NT2/D1 (cell line): ENCODE measurements around the gene ELOVL7.

Experiments used
- DNase-seq: peaks from one replicate; pipeline ENCODE4 v3.0.0-alpha.2; 2011; ENCODE audit warnings: low read depth, low spot score
- H3K27me3 ChIP-seq: 2 replicates; pipeline ENCODE4 v1.6.0; 2011; ENCODE audit warnings: mild to moderate bottlenecking; ENCODE audit not compliant: insufficient read length, insufficient read depth
- H3K36me3 ChIP-seq: 2 replicates; pipeline ENCODE4 v1.6.1; 2011; ENCODE audit warnings: mild to moderate bottlenecking, low read length, mixed read lengths; ENCODE audit not compliant: insufficient read depth, insufficient read length
- H3K4me1 ChIP-seq: 2 replicates; pipeline ENCODE4 v1.5.1; 2011; ENCODE audit not compliant: insufficient read depth, insufficient read length
- H3K4me3 ChIP-seq: 2 replicates; pipeline ENCODE4 v1.5.1; 2011; ENCODE audit warnings: low read depth; ENCODE audit not compliant: insufficient read length
- H3K9ac ChIP-seq: 2 replicates; pipeline ENCODE4 v1.6.0; 2011; ENCODE audit warnings: low read depth; ENCODE audit not compliant: insufficient read length
- H3K9me3 ChIP-seq: 2 replicates; pipeline ENCODE4 v1.5.1; 2011; ENCODE audit warnings: mild to moderate bottlenecking, low read length; ENCODE audit not compliant: insufficient read depth
- SUZ12 ChIP-seq: IDR thresholded peaks from 2 replicates; pipeline ENCODE4 v1.6.1; 2011; ENCODE audit not compliant: insufficient read length, insufficient read depth; ENCODE audit errors: extremely low read depth
- YY1 ChIP-seq: IDR thresholded peaks from 2 replicates; pipeline ENCODE4 v1.6.1; 2011; ENCODE audit not compliant: insufficient read length, insufficient read depth
- ZNF274 ChIP-seq: IDR thresholded peaks from 2 replicates; pipeline ENCODE4 v1.6.1; 2011; ENCODE audit warnings: mild to moderate bottlenecking, low read depth, low read length

ELOVL7 gene

GRCh38 chr5:60846298-60846697, 2.2 kb upstream of the ELOVL7 start:
- TF ChIP-seq ZNF274, result no peak
- TF ChIP-seq YY1, result no peak
- TF ChIP-seq SUZ12, result no peak
- Histone ChIP-seq H3K27me3 (peaks cover 27% of the 10 kb centered on the region), H3K36me3 (no peaks in the 10 kb centered on the region), H3K4me1 (no peaks in the 10 kb centered on the region), H3K4me3 (no peak overlapping the region), H3K9ac (no peak overlapping the region), H3K9me3 (no peaks in the 10 kb centered on the region)
- DNase-seq, result no peak

DNA sequence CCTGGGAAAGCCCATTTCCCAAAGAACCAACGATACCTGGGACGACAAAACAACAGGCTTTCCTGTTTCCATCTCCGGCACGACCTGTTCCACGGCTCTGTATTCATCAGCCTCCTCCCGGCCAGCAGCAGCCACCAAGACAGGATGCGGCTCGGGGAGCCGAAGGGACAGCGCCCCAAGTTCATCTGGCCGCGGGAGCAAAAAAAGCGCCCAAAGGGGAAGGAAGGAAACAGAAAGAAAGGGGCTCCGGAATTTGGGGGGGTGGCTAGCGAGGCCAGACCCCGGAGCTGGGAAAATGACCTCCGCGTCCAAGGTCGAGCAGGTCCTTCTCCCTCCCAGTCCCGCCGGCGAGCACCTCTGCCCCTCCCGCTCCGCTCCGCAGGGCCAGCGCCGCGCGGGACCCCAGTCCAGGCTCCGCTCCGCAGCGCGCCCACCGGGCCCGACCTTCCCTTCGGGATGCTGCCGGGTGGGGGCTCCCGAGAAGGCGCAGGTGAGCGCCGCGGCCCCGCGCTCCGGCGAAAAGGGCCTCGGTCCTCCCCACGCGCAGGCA, 608 bp downstream of the ELOVL7 start:
- H3K9me3 ChIP-seq, result no peaks in the 10 kb centered on the region
- H3K36me3 ChIP-seq, result no peaks in the 10 kb centered on the region
- H3K9ac ChIP-seq, result peak overlapping the region; percentile 72
- no peak for TF ChIP-seq SUZ12
- no peak for DNase-seq
- H3K4me3 ChIP-seq, result peak overlapping the region; percentile 73
- peaks cover 28% of the 10 kb centered on the region for H3K27me3 ChIP-seq
- H3K4me1 ChIP-seq, result no peaks in the 10 kb centered on the region

DNA sequence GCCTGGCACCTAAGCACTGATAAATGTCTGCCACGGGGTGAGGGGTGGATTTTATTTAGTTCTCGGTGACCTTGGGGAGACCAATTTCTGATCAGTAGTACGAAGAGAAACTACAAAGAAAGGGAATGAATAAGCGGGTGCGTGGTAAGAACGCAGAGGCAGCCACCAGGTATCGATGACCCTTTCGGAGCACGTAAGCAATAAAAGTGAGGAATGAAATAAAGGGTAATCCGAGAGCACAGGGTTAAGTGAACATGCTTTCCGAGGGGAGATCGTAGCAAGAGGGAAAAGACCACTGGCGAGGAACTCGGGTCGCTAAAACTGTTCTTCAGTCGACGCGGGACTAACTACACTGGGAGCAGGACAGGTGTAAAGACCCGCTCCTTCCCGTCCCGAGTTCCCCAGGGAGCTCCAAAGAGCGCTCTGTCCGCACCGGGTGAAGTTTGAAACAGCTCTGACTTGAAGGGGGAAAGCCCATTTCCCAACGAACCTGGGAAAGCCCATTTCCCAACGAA, 1.1 kb downstream of the ELOVL7 start:
- TF ChIP-seq SUZ12, result no peak
- TF ChIP-seq YY1, result no peak
- no peak for TF ChIP-seq ZNF274
- no peaks in the 10 kb centered on the region for H3K4me1 ChIP-seq
- peak overlapping the region; percentile 73 for H3K4me3 ChIP-seq
- H3K9me3 ChIP-seq, result no peaks in the 10 kb centered on the region
- H3K36me3 ChIP-seq, result no peaks in the 10 kb centered on the region
- no peak for DNase-seq
- H3K9ac ChIP-seq, result no peak overlapping the region
- H3K27me3 ChIP-seq, result peaks cover 28% of the 10 kb centered on the region

DNA sequence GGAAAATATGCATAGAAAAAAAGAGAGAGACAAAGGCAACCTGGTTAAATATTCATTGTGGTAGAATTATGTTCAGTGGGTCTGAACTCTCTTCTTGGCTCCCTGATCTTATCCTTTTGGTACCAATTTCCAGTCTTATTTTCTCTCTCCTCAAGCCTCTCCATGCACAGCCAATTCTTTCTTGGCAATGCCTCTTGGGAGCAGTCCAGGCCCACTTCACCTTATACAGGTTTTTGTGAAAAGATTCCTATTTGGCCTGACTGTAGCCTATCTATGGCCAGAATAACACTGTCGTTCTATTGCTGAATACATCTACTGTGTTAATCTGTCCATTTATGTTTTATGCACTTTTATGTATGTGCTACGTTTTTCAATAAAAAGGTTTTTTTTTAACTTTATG, 2.7 kb downstream of the ELOVL7 start:
- no peak for DNase-seq
- Histone ChIP-seq H3K9me3 (no peaks in the 10 kb centered on the region), H3K4me3 (no peak overlapping the region), H3K36me3 (no peaks in the 10 kb centered on the region), H3K9ac (no peak overlapping the region), H3K27me3 (peaks cover 28% of the 10 kb centered on the region), H3K4me1 (no peaks in the 10 kb centered on the region)
- TF ChIP-seq ZNF274, result no peak
- TF ChIP-seq SUZ12, result no peak
- TF ChIP-seq YY1, result no peak

- no peak for TF ChIP-seq SUZ12
- no peak for TF ChIP-seq YY1
- no peak for TF ChIP-seq ZNF274
- no peak for DNase-seq
- Histone ChIP-seq H3K27me3 (no peaks in the 10 kb centered on the region), H3K9me3 (no peaks in the 10 kb centered on the region), H3K4me3 (no peak overlapping the region), H3K36me3 (no peaks in the 10 kb centered on the region), H3K9ac (no peak overlapping the region), H3K4me1 (no peaks in the 10 kb centered on the region)
Measured at GRCh38 chr5:60836131-60836530, 7.9 kb downstream of the ELOVL7 start.

GRCh38 chr5:60835554-60835953, 8.5 kb downstream of the ELOVL7 start:
- no peak for DNase-seq
- no peaks in the 10 kb centered on the region for H3K27me3 ChIP-seq
- H3K4me1 ChIP-seq, result no peaks in the 10 kb centered on the region
- H3K9me3 ChIP-seq, result no peaks in the 10 kb centered on the region
- H3K9ac ChIP-seq, result no peak overlapping the region
- H3K4me3 ChIP-seq, result no peak overlapping the region
- no peaks in the 10 kb centered on the region for H3K36me3 ChIP-seq
- TF ChIP-seq ZNF274, result no peak

GRCh38 chr5:60833520-60833919, 10.5 kb downstream of the ELOVL7 start:
- H3K9me3 ChIP-seq, result no peaks in the 10 kb centered on the region
- no peak for TF ChIP-seq ZNF274
- no peak for TF ChIP-seq SUZ12
- TF ChIP-seq YY1, result no peak
- H3K9ac ChIP-seq, result no peak overlapping the region
- no peaks in the 10 kb centered on the region for H3K36me3 ChIP-seq
- DNase-seq, result no peak
- no peaks in the 10 kb centered on the region for H3K27me3 ChIP-seq
- H3K4me1 ChIP-seq, result no peaks in the 10 kb centered on the region
- no peak overlapping the region for H3K4me3 ChIP-seq

DNA sequence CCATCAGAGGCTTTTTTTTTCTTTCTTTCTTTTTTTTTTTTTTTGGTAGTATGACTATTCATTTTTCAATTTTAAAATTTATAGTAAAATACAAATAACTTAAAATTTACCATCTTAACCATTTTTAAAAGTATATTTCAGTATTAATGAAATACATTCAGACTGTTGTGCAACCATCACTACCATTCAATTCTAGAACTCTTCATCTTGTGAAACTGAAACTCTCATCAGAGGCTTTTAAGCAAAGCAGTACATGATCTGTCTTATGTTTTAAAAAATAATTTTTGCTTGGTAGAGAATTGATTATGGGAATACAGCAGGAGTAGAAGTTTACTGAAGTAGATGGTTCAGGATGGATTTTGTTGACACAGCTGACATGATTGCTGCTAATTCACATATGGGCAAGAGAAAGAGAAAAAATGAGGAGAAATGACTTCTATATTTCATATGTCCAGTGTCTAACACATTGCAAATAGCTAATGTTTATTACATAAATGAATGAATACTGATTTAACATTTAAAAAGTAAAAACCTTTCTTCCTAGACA, 13.4 kb downstream of the ELOVL7 start:
- Histone ChIP-seq H3K36me3 (no peaks in the 10 kb centered on the region), H3K27me3 (no peaks in the 10 kb centered on the region), H3K9me3 (no peaks in the 10 kb centered on the region), H3K4me1 (no peaks in the 10 kb centered on the region), H3K9ac (no peak overlapping the region), H3K4me3 (no peak overlapping the region)
- no peak for DNase-seq
- TF ChIP-seq ZNF274 (no peak), SUZ12 (no peak), YY1 (no peak)
